HCT116 (cell line): ENCODE results near the gene ALK. TPM values are rescaled to one million over a fixed set of nuclear protein-coding genes. Genes with fewer than 3 reads are reported as not detected.

Experiments used
- ATAC-seq: fragments of 200-7000 bp; cut with Tn5 transposase; 2 replicates; pipeline ENCODE4 v1.9.1; 2020; ENCODE audit warnings: mild to moderate bottlenecking, moderate library complexity
- BruUV-seq: library from RNA; stranded (reverse); fragments of 400-500 nt; replicated peaks from 2 replicates; lab custom pipeline; 2021; lab: Mats Ljungman, UMichigan
- CTCF ChIA-PET: fragments of 300-600 bp; sonication (Branson Sonifier 250); formaldehyde crosslinking; loops from one replicate; lab custom pipeline; 2021; ENCODE audit warnings: antibody characterized with exemption; lab: Charles Lee
- POLR2A ChIA-PET: fragments of 300-600, 350-600 bp; sonication (Branson Sonifier 250); formaldehyde crosslinking; loops from one replicate; lab custom pipeline; 2021; ENCODE audit warnings: antibody characterized with exemption; lab: Charles Lee
- RAD21 ChIA-PET, 2 experiments: fragments of 300-600 bp; sonication (Branson Sonifier 250); formaldehyde crosslinking; loops; one replicate each; lab custom pipeline; 2023; ENCODE audit warnings: low total read pairs in 2 of 2; ENCODE audit not compliant: uncharacterized antibody in 2 of 2, unreplicated experiment in 2 of 2, low non-redundant PET in 1 of 2; lab: Charles Lee
- DNase-seq: peaks from one replicate; pipeline ENCODE4 v3.0.0-alpha.2; 2010; ENCODE audit warnings: low read depth, low spot score
- H2AFZ ChIP-seq: fragments of 200-600 bp; shearing (Covaris generic), sonication (generic); 2 replicates; pipeline ENCODE4 v1.6.1; 2017; ENCODE audit warnings: low read depth, mixed run types, mixed read lengths, antibody characterized with exemption, low read length; ENCODE audit not compliant: poor library complexity, severe bottlenecking
- H3K27ac ChIP-seq: 2 replicates; pipeline ENCODE4 v1.5.1; 2012; ENCODE audit warnings: low read depth, low read length
- H3K27me3 ChIP-seq: fragments of 200-600 bp; sonication (generic); 2 replicates; pipeline ENCODE4 v1.6.1; 2016; ENCODE audit warnings: mixed run types, low read length, mixed read lengths; ENCODE audit not compliant: insufficient read depth
- H3K36me3 ChIP-seq, 2 experiments: fragments of 200-500 bp in 1 of 2; fragments of 200-600 bp in 1 of 2; sonication (Bioruptor generic) in 1 of 2; sonication (generic) in 1 of 2; 2 replicates each; pipeline versions ENCODE4 v1.5.1 to v1.6.1; 2014 to 2016; ENCODE audit warnings: low read length in 2 of 2, inconsistent platforms in 1 of 2, mixed read lengths in 1 of 2, mixed run types in 1 of 2; ENCODE audit not compliant: insufficient read depth in 2 of 2, control insufficient read depth in 1 of 2
- H3K4me1 ChIP-seq, 2 experiments: fragments of 200-600 bp in 1 of 2; sonication (generic) in 1 of 2; 2 replicates each; pipeline versions ENCODE4 v1.5.1 to v1.6.1; 2012 to 2017; ENCODE audit warnings: low read length in 2 of 2, inconsistent platforms in 1 of 2, mild to moderate bottlenecking in 1 of 2, mixed read lengths in 1 of 2, mixed run types in 1 of 2, moderate library complexity in 1 of 2; ENCODE audit not compliant: insufficient read depth in 2 of 2, control insufficient read depth in 1 of 2
- H3K4me2 ChIP-seq: fragments of 200-600 bp; sonication (generic); 2 replicates; pipeline ENCODE4 v1.6.1; 2017; ENCODE audit warnings: mixed run types, low read length, mixed read lengths
- H3K4me3 ChIP-seq, 2 experiments: fragments of 200-600 bp in 1 of 2; sonication (generic) in 1 of 2; replicated peaks in 1 of 2; 2 replicates each; pipeline ENCODE4 v1.5.1; 2011 to 2016; ENCODE audit warnings: low read length in 2 of 2, control low read depth in 1 of 2, low read depth in 1 of 2, mild to moderate bottlenecking in 1 of 2, mixed read lengths in 1 of 2, mixed run types in 1 of 2
- H3K79me2 ChIP-seq: fragments of 200-600 bp; sonication (generic); 2 replicates; pipeline ENCODE4 v1.6.1; 2017; ENCODE audit warnings: mild to moderate bottlenecking, mixed run types, low read length, moderate library complexity, mixed read lengths; ENCODE audit not compliant: insufficient read depth
- H3K9ac ChIP-seq: fragments of 200-600 bp; sonication (generic); 2 replicates; pipeline ENCODE4 v1.6.1; 2016; ENCODE audit warnings: low read length, mixed read lengths
- H3K9me2 ChIP-seq: fragments of 200-600 bp; sonication (generic), shearing (Covaris generic); 2 replicates; pipeline ENCODE4 v1.6.1; 2017; ENCODE audit warnings: mixed run types, mild to moderate bottlenecking, moderate library complexity; ENCODE audit not compliant: insufficient read depth
- H3K9me3 ChIP-seq, 2 experiments: fragments of 200-500 bp in 1 of 2; fragments of 200-600 bp in 1 of 2; sonication (Bioruptor generic) in 1 of 2; sonication (generic) in 1 of 2; 2 replicates each; pipeline ENCODE4 v1.6.1; 2014 to 2017; ENCODE audit warnings: low read length in 2 of 2, mixed read lengths in 2 of 2, inconsistent platforms in 1 of 2, low read depth in 1 of 2, mild to moderate bottlenecking in 1 of 2, mixed run types in 1 of 2, moderate library complexity in 1 of 2; ENCODE audit not compliant: control insufficient read depth in 1 of 2, insufficient read depth in 1 of 2
- H4K20me1 ChIP-seq: fragments of 200-600 bp; sonication (generic), shearing (Covaris generic); 2 replicates; pipeline ENCODE4 v1.6.1; 2017; ENCODE audit warnings: mixed run types, mild to moderate bottlenecking, moderate library complexity; ENCODE audit not compliant: insufficient read depth
- CBX3 ChIP-seq: IDR thresholded peaks from 2 replicates; pipeline ENCODE4 v1.6.1; 2012; ENCODE audit warnings: low read depth
- CEBPB ChIP-seq: IDR thresholded peaks from 2 replicates; pipeline ENCODE4 v1.6.1; 2012; ENCODE audit warnings: low read depth
- EGR1 ChIP-seq: IDR thresholded peaks from 2 replicates; pipeline ENCODE4 v1.6.1; 2012; ENCODE audit warnings: low read depth
- ELF1 ChIP-seq: IDR thresholded peaks from 2 replicates; pipeline ENCODE4 v1.6.1; 2012; ENCODE audit warnings: low read depth, borderline replicate concordance
- EZH2 ChIP-seq: fragments of 200-600 bp; sonication (generic); IDR thresholded peaks from 2 replicates; pipeline ENCODE4 v1.6.1; 2017; ENCODE audit warnings: antibody characterized with exemption, mixed run types
- EZH2phosphoT487 ChIP-seq: fragments of 200-600 bp; IDR thresholded peaks from 2 replicates; pipeline ENCODE4 v1.6.1; 2018; ENCODE audit warnings: antibody characterized with exemption, borderline replicate concordance
- FOSL1 ChIP-seq: IDR thresholded peaks from 2 replicates; pipeline ENCODE4 v1.6.1; 2012; ENCODE audit warnings: low read depth
- POLR2A ChIP-seq: IDR thresholded peaks from 2 replicates; pipeline ENCODE4 v1.7.0; 2011; ENCODE audit warnings: borderline replicate concordance; ENCODE audit not compliant: insufficient read depth, insufficient read length; ENCODE audit errors: extremely low read depth
- POLR2AphosphoS5 ChIP-seq: IDR thresholded peaks from 2 replicates; pipeline ENCODE4 v1.6.1; 2011; ENCODE audit warnings: mild to moderate bottlenecking, low read depth, low read length, moderate library complexity
- RAD21 ChIP-seq: IDR thresholded peaks from 2 replicates; pipeline ENCODE4 v1.6.1; 2012; ENCODE audit warnings: low read depth, mild to moderate bottlenecking
- SIN3A ChIP-seq: IDR thresholded peaks from 2 replicates; pipeline ENCODE4 v1.6.1; 2012; ENCODE audit warnings: low read depth
- YY1 ChIP-seq: IDR thresholded peaks from 2 replicates; pipeline ENCODE4 v1.6.1; 2011; ENCODE audit warnings: low read length, low read depth, moderate library complexity, mild to moderate bottlenecking; ENCODE audit not compliant: insufficient replicate concordance; ENCODE audit errors: extremely low read depth
- intact Hi-C: fragments of 100-400 bp; cut with micrococcal nuclease; formaldehyde crosslinking; loops from 2 replicates; pipeline ENCODE4 v1.10.0; 2022
- total RNA-seq: library from RNA; stranded (reverse); gene quantifications from one replicate; pipeline ENCODE4 v1.2.1, GENCODE V29; 2021; ENCODE audit not compliant: unreplicated experiment
- TF ChIP-seq, protein P1 (sequence below): IDR thresholded peaks from 2 replicates; pipeline ENCODE4 v1.6.1; 2012; ENCODE audit warnings: low read depth

ALK gene
- total RNA-seq, 1 experiment from 2014 or later: not detected

DNA sequence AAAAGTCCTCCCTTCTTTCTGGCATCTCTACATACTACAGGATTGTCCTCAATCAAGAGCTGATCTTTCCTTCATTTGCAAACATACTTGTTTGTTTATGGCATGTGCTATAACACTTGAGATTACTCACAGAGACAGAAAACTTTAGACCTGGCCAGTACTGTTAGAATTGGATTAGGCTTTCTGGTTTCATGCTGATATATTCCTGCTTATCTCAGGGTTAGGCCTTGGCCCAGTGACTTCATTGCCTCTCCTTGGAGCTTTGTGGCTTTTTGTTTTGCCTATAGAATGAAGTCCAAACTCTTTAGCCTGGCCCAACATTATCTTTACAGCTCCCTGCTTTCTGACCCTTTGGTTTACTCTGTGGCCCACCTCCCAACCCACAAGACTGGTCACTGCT, 363.3 kb downstream of the ALK start:
- Histone ChIP-seq H2AFZ (no peak overlapping the region), H3K4me1 (no peaks in the 10 kb centered on the region), H3K27ac (no peak overlapping the region), H3K4me3 (no peak overlapping the region), H3K9me3 (no peaks in the 10 kb centered on the region), H3K79me2 (no peaks in the 10 kb centered on the region), H3K9ac (no peak overlapping the region), H3K9me2 (no peaks in the 10 kb centered on the region), H3K27me3 (peaks cover 27% of the 10 kb centered on the region), H4K20me1 (no peaks in the 10 kb centered on the region), H3K4me2 (no peak overlapping the region), H3K36me3 (no peaks in the 10 kb centered on the region)
- no TSS peak for BruUV-seq
- ATAC-seq (no peak), DNase-seq (no peak)
- intact Hi-C loops: no loop called here
- ChIA-PET CTCF (no interaction called here), POLR2A (no interaction called here), RAD21 (no interaction called here)
- TF ChIP-seq POLR2AphosphoS5 (no peak), YY1 (no peak), CBX3 (no peak), RAD21 (no peak), SIN3A (no peak), EZH2phosphoT487 (no peak), POLR2A (no peak), EZH2 (no peak), FOSL1 (no peak), EGR1 (no peak), ELF1 (no peak), CEBPB (no peak)
- TF ChIP-seq, protein P1, sequence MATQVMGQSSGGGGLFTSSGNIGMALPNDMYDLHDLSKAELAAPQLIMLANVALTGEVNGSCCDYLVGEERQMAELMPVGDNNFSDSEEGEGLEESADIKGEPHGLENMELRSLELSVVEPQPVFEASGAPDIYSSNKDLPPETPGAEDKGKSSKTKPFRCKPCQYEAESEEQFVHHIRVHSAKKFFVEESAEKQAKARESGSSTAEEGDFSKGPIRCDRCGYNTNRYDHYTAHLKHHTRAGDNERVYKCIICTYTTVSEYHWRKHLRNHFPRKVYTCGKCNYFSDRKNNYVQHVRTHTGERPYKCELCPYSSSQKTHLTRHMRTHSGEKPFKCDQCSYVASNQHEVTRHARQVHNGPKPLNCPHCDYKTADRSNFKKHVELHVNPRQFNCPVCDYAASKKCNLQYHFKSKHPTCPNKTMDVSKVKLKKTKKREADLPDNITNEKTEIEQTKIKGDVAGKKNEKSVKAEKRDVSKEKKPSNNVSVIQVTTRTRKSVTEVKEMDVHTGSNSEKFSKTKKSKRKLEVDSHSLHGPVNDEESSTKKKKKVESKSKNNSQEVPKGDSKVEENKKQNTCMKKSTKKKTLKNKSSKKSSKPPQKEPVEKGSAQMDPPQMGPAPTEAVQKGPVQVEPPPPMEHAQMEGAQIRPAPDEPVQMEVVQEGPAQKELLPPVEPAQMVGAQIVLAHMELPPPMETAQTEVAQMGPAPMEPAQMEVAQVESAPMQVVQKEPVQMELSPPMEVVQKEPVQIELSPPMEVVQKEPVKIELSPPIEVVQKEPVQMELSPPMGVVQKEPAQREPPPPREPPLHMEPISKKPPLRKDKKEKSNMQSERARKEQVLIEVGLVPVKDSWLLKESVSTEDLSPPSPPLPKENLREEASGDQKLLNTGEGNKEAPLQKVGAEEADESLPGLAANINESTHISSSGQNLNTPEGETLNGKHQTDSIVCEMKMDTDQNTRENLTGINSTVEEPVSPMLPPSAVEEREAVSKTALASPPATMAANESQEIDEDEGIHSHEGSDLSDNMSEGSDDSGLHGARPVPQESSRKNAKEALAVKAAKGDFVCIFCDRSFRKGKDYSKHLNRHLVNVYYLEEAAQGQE: no peak
